Naive thymus-derived CD8-positive, alpha-beta T cell (primary cell): ENCODE data around the gene ASAP3. TPM values are rescaled to one million over a fixed set of nuclear protein-coding genes. Genes with fewer than 3 reads are reported as not detected.

Experiments
- ATAC-seq, 2 donors: fragments of 150-1000 bp; cut with Tn5 transposase in 1 of 2; sonication (Bioruptor Pico), chemical (Tn5 transposase) in 1 of 2; 1 replicate in 1 of 2; 2 replicates in 1 of 2; pipeline ENCODE4 v1.10.0; 2021; ENCODE audit warnings: mild to moderate bottlenecking in 2 of 2, moderate library complexity in 2 of 2
- POLR2A ChIA-PET: fragments of 350-600 bp; sonication (Branson Sonifier 250); formaldehyde crosslinking; loops from one replicate; lab custom pipeline; 2021; ENCODE audit warnings: antibody characterized with exemption; lab: Charles Lee
- DNase-seq, 10 donors: peaks; one replicate each; pipeline versions ENCODE4 v3.0.0 to v3.0.0-alpha.2; 2020 to 2022
- H3K27ac Mint-ChIP-seq, 10 donors: one replicate each; pipeline ENCODE4 v1.8.0; 2020 to 2022; ENCODE audit warnings: mild to moderate bottlenecking in 10 of 10, mixed read lengths in 10 of 10, moderate library complexity in 4 of 10, inconsistent platforms in 1 of 10
- H3K27me3 Mint-ChIP-seq, 5 donors: one replicate each; pipeline ENCODE4 v1.8.0; 2021 to 2022; ENCODE audit warnings: mixed read lengths in 5 of 5
- H3K36me3 Mint-ChIP-seq, 3 donors: one replicate each; pipeline ENCODE4 v1.8.0; 2020 to 2022; ENCODE audit warnings: mixed read lengths in 3 of 3, mild to moderate bottlenecking in 2 of 3, inconsistent platforms in 1 of 3
- H3K4me1 Mint-ChIP-seq, 4 donors: one replicate each; pipeline ENCODE4 v1.8.0; 2021 to 2022; ENCODE audit warnings: mixed read lengths in 4 of 4
- H3K4me3 Mint-ChIP-seq, 10 donors: one replicate each; pipeline ENCODE4 v1.8.0; 2020 to 2022; ENCODE audit warnings: mild to moderate bottlenecking in 10 of 10, mixed read lengths in 10 of 10, moderate library complexity in 6 of 10, inconsistent platforms in 1 of 10
- H3K9me3 Mint-ChIP-seq, 9 donors: one replicate each; pipeline ENCODE4 v1.8.0; 2020 to 2022; ENCODE audit warnings: mixed read lengths in 9 of 9, mild to moderate bottlenecking in 3 of 9, inconsistent platforms in 1 of 9, moderate library complexity in 1 of 9
- polyA plus RNA-seq, 3 donors: library from polyadenylated mRNA; unstranded; fragments of 300-500 nt; fragmentation: Illumina TruSeq; gene quantifications; one replicate each; pipeline ENCODE4 v1.2.3, GENCODE V29; 2021
- total RNA-seq, 8 experiments: library from RNA in 2 of 8; stranded (reverse) in 2 of 8; gene quantifications; one replicate each; pipeline ENCODE4 v1.2.3 and lab custom pipeline; 2021 to 2026

ASAP3 gene
- total and polyA plus RNA-seq, 5 experiments from 2014 or later = 0.61 to 2.5 (median 1.2) TPM

GRCh38 chr1:23436520-23437354 is 47.2 kb downstream of the ASAP3 start:
- peak overlapping the region in 7 of 10 donors; percentile 28 to 79 (median 47) for H3K4me3 Mint-ChIP-seq
- H3K4me1 Mint-ChIP-seq = peaks cover 0 to 5% (median 0%) of the 10 kb centered on the region in 4 donors
- DNase-seq (peak in 8 of 10 donors; percentile 36 to 76 (median 56)), ATAC-seq (peak; percentile 93 to 94)
- no peaks in the 10 kb centered on the region for H3K36me3 Mint-ChIP-seq
- POLR2A ChIA-PET = interaction anchor here (0.5 to 1.6 kb wide), 4 partner anchors 12 to 213 kb away, joined by 3 to 6 read pairs (median 5); partner anchors contain the start of gene HNRNPR
- H3K9me3 Mint-ChIP-seq = no peaks in the 10 kb centered on the region
- H3K27ac Mint-ChIP-seq = no peak overlapping the region
- peaks cover 0 to 3% (median 0%) of the 10 kb centered on the region in 5 donors for H3K27me3 Mint-ChIP-seq

DNA sequence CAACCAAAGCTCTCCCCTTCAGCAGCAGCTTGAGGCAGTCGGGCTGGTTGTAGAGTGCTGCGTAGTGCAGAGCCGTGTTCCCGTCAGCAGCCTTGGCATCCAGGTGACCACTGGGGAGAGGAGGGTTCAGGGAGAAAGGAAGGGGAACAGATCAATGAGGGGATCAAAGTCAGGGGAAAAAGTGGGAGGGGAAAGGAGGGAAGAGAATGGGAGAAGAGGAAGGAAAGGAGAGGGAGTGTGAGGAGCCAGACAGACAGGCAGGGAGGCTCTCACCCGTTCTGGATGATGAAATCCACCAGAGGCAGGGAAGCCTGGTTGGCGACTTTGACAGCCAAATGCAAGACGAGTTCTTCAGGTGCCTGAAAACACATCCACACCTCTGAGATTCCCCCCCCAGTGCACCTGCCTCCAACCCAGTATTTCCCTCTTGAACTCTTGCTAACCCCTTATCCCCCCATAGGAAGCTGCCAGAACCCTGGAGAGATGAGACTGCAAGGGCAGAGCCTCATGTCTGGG is 49.7 kb downstream of the ASAP3 start:
- H3K36me3 Mint-ChIP-seq = no peaks in the 10 kb centered on the region

GRCh38 chr1:23433122-23433521 is 50.9 kb downstream of the ASAP3 start:
- H3K27ac Mint-ChIP-seq = no peak overlapping the region
- no peaks in the 10 kb centered on the region for H3K36me3 Mint-ChIP-seq
- H3K4me1 Mint-ChIP-seq = peaks cover 0 to 5% (median 0%) of the 10 kb centered on the region in 4 donors
- ATAC-seq (no peak), DNase-seq (no peak)
- H3K27me3 Mint-ChIP-seq = peaks cover 0 to 3% (median 0%) of the 10 kb centered on the region in 5 donors
- POLR2A ChIA-PET = no interaction called here
- H3K4me3 Mint-ChIP-seq = no peak overlapping the region
- H3K9me3 Mint-ChIP-seq = no peaks in the 10 kb centered on the region

More for the DNA sequence above, 49.7 kb downstream of the ASAP3 start:
- H3K9me3 Mint-ChIP-seq = no peaks in the 10 kb centered on the region
- peaks cover 0 to 5% (median 0%) of the 10 kb centered on the region in 4 donors for H3K4me1 Mint-ChIP-seq
- H3K27ac Mint-ChIP-seq = no peak overlapping the region
- DNase-seq = no peak
- ATAC-seq = no peak
- H3K4me3 Mint-ChIP-seq = no peak overlapping the region
- H3K27me3 Mint-ChIP-seq = peaks cover 0 to 3% (median 0%) of the 10 kb centered on the region in 5 donors
- POLR2A ChIA-PET = no interaction called here

GRCh38 chr1:23431431-23431830 is 52.5 kb downstream of the ASAP3 start:
- no peak for DNase-seq
- ATAC-seq = no peak
- no peak overlapping the region for H3K27ac Mint-ChIP-seq
- H3K4me3 Mint-ChIP-seq = no peak overlapping the region
- H3K4me1 Mint-ChIP-seq = peaks cover 0 to 2% (median 0%) of the 10 kb centered on the region in 4 donors
- POLR2A ChIA-PET = no interaction called here
- H3K36me3 Mint-ChIP-seq = no peaks in the 10 kb centered on the region
- peaks cover 0 to 3% (median 0%) of the 10 kb centered on the region in 5 donors for H3K27me3 Mint-ChIP-seq
- no peaks in the 10 kb centered on the region for H3K9me3 Mint-ChIP-seq

GRCh38 chr1:23430803-23431202 is 53.2 kb downstream of the ASAP3 start:
- Mint-ChIP-seq H3K27ac (peak overlapping the region in 1 of 10 donors; percentile 55), H3K36me3 (no peaks in the 10 kb centered on the region), H3K9me3 (no peaks in the 10 kb centered on the region), H3K4me1 (peaks cover 0 to 2% (median 0%) of the 10 kb centered on the region in 4 donors), H3K4me3 (no peak overlapping the region), H3K27me3 (peaks cover 0 to 10% (median 0%) of the 10 kb centered on the region in 5 donors)
- no peak for DNase-seq
- ATAC-seq = no peak
- POLR2A ChIA-PET = no interaction called here

DNA sequence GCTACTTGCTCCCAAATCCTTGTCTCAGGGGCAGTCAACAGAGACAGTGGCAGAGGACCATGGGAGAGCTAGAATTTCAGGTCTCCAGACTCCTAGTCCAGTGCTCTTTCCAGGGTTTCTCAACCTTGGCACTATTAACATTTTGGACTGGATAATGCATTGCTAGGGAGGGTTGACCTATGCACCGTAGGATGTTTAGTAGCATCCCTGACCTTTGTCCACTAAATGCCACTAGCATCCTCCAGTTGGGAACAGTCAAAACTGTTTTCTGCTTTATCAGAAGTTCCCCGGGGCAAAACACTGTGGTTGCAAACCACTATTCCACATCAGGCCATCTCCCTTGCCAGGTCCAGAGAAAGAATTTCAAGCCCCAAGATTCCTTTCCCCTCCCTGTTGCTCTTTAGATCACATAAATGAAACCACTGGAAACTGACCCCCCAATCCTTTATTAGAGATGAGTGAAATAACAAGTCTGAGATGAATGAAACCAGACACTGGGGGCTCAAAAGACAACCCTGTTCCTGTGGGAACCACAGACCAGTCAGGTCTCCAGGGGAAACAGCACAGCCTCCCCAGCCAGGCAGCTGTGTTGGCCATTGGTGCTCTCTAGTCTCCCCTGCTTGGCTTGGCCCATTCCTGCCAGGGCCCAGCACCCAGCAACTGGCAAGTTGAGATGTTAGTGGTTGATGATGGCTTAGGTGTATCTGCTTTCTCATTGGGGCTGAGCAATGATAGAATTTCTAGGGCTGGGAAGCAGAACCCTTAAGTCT is 55.7 kb downstream of the ASAP3 start:
- H3K4me3 Mint-ChIP-seq = no peak overlapping the region
- H3K4me1 Mint-ChIP-seq = peaks cover 4 to 17% (median 7%) of the 10 kb centered on the region in 4 donors
- ATAC-seq (no peak), DNase-seq (no peak)
- POLR2A ChIA-PET = no interaction called here
- H3K9me3 Mint-ChIP-seq = no peaks in the 10 kb centered on the region
- H3K36me3 Mint-ChIP-seq = no peaks in the 10 kb centered on the region
- H3K27ac Mint-ChIP-seq = peak overlapping the region in 1 of 10 donors; percentile 19
- H3K27me3 Mint-ChIP-seq = peaks cover 0 to 10% (median 0%) of the 10 kb centered on the region in 5 donors

GRCh38 chr1:23427550-23427949 is 56.4 kb downstream of the ASAP3 start:
- H3K27ac Mint-ChIP-seq = no peak overlapping the region
- DNase-seq = no peak
- H3K9me3 Mint-ChIP-seq = no peaks in the 10 kb centered on the region
- no peak for ATAC-seq
- H3K36me3 Mint-ChIP-seq = no peaks in the 10 kb centered on the region
- POLR2A ChIA-PET = no interaction called here
- H3K4me1 Mint-ChIP-seq = peaks cover 12 to 25% (median 14%) of the 10 kb centered on the region in 4 donors
- no peak overlapping the region for H3K4me3 Mint-ChIP-seq
- H3K27me3 Mint-ChIP-seq = peaks cover 0 to 12% (median 0%) of the 10 kb centered on the region in 5 donors

DNA sequence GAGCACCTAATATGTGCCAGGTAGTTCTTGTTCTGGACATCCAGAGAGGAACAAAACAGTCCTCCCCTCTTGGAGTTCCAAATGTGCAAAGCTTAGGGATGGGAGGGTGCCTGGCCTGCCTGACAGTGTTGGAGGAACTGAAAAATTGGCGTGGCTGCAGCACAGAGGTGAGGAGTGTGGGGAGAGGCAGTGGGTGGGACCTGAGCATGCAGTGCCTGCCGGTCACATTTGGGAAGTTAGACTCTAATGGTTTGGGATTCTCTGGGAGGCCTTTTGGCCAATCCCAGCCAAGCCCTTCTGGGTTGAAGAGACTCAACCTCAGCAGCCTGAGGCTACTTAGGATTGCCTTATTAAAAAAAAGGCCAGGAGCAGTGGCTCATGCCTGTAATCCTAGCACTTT is 57.2 kb downstream of the ASAP3 start:
- H3K9me3 Mint-ChIP-seq = no peaks in the 10 kb centered on the region
- H3K27me3 Mint-ChIP-seq = peaks cover 0 to 12% (median 0%) of the 10 kb centered on the region in 5 donors
- H3K36me3 Mint-ChIP-seq = no peaks in the 10 kb centered on the region
- DNase-seq (no peak), ATAC-seq (no peak)
- H3K4me1 Mint-ChIP-seq = peaks cover 19 to 32% (median 21%) of the 10 kb centered on the region in 4 donors
- peak overlapping the region in 2 of 10 donors; percentile 2 to 72 for H3K27ac Mint-ChIP-seq
- peak overlapping the region in 1 of 10 donors; percentile 15 for H3K4me3 Mint-ChIP-seq
- POLR2A ChIA-PET = no interaction called here

- peak overlapping the region; percentile 82 to 98 (median 92) for H3K4me3 Mint-ChIP-seq
- H3K36me3 Mint-ChIP-seq = no peaks in the 10 kb centered on the region
- ATAC-seq (no peak), DNase-seq (peak in 1 of 10 donors; percentile 8)
- peak overlapping the region in 9 of 10 donors; percentile 25 to 90 (median 83) for H3K27ac Mint-ChIP-seq
- H3K27me3 Mint-ChIP-seq = peaks cover 0 to 12% (median 0%) of the 10 kb centered on the region in 5 donors
- H3K9me3 Mint-ChIP-seq = no peaks in the 10 kb centered on the region
- H3K4me1 Mint-ChIP-seq = peaks cover 22 to 36% (median 31%) of the 10 kb centered on the region in 4 donors
- POLR2A ChIA-PET = interaction anchor here (0.5 to 1.8 kb wide), 8 partner anchors 12 to 583 kb away, joined by 3 to 13 read pairs (median 4); partner anchors contain the start of genes ASAP3 and HNRNPR
Observed at GRCh38 chr1:23425193-23425494, 58.8 kb downstream of the ASAP3 start.

DNA sequence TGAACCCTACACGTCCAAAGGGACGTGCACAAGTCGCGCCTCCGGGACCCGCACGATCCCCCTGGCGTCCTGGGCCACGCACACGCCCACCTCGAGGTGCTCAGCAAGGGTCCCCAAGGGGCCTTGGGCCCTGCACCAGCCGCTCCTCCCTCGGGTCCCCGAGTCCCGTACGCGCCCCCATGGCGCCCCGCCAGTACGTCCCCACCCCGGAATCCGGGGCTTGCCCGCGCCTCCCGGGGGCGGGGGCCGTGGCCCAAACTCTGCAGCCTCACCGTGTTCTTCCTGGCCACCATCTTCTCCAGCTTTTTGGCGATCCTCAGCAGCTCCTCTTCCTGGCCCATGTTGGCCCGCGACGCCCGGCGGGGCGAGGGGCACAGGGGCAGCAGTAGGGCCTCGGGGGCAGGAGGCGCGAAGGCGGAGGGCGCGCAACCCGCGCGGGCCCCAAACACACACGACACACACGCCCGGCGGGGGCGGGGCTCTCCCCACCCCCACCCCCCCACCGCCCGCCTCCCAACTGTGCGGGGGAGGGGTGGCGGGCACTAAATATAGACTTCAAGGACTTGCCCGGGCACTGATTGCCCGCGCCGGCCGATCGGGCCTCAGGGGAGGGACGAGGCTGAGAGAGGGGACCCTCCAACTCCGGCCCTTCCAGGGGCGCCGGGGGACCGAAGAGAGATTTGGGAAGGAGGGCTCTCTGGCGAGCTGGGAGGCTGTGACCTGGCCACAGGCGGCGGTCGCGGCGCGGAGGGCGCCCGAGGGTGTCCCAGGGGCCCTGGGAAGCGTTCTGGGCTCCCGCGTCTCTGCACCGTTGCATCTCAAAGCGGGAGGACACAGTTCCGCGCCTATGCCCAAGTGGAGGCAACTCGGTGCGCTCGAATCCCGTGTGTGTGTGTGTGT is 59.4 kb downstream of the ASAP3 start, which contains the start of gene TCEA3:
Gene TCEA3, minus strand, starts transcription at position 456 of the 900 bp plus-strand sequence. Its CDS starts 115 bp downstream, at position 341.
- H3K27me3 Mint-ChIP-seq = peaks cover 0 to 12% (median 0%) of the 10 kb centered on the region in 5 donors
- no peaks in the 10 kb centered on the region for H3K9me3 Mint-ChIP-seq
- POLR2A ChIA-PET = interaction anchor here (0.6 to 3.3 kb wide), 12 partner anchors 12 to 583 kb away, joined by 3 to 19 read pairs (median 4); partner anchors contain the start of genes ASAP3, HNRNPR and RPL11
- no peaks in the 10 kb centered on the region for H3K36me3 Mint-ChIP-seq
- H3K27ac Mint-ChIP-seq = peak within 1 kb of the TSS in 9 of 10 donors; percentile 76 to 95 (median 91)
- DNase-seq (peak in 9 of 10 donors; percentile 21 to 67 (median 45)), ATAC-seq (peak; percentile 34 to 51)
- H3K4me1 Mint-ChIP-seq = peaks cover 25 to 42% (median 34%) of the 10 kb centered on the region in 4 donors
- peak within 1 kb of the TSS; percentile 86 to 98 (median 92) for H3K4me3 Mint-ChIP-seq
